ENCODE data around the gene PRKCQ. TPM values are rescaled to one million over a fixed set of nuclear protein-coding genes. Genes with fewer than 3 reads are reported as not detected.

The PRKCQ gene
- total RNA-seq, 1 donor from 2014 or later: 4.3 TPM

DNA sequence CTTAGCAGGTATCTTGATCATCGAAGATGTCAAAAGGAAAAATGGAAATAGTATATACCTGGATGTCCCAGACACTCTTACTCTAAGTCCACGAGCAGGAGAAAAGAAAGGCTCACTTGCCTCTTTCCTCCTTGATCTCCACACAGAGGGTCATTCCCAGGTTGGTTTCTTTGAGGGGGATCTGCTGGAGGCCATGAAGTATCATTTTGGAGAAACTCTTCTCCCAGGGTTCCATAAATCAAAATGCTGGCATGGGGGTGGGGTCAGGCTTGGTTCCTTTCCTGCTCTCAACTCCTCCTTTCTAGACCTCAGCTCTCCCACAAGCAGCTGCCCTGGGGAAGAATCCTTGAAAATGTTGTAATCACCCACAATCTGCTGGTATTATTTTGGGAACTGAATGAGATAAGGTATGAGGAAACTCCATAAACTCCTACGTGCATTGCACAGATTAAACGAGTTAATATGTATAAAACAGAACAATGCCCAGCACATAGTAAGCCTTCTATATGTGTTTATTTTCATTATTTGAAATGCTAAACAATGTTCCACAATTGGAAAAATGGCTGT, 54.4 kb downstream of the PRKCQ start:
- no peak for DNase-seq (ENCODE audit: low spot score)

DNA sequence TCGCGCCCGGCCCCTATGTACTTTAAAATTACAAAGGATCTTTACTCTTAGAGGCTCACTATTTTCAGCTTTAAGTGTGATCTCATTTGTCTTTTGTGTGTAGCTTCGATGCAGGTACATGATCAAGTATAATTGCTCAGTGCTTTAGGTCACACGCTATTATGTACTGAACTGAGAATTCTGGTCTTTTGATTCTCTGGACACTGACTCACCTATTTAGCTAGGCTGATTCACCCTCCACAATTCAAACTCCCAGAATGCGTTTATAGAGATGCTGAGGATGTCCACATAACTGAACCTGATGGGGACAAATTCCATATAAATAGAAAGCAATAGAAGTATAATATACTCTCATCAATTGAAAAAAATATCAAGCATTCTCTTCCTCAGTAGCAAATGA, 57.8 kb downstream of the PRKCQ start:
- DNase-seq (ENCODE audit: low spot score): no peak

DNA sequence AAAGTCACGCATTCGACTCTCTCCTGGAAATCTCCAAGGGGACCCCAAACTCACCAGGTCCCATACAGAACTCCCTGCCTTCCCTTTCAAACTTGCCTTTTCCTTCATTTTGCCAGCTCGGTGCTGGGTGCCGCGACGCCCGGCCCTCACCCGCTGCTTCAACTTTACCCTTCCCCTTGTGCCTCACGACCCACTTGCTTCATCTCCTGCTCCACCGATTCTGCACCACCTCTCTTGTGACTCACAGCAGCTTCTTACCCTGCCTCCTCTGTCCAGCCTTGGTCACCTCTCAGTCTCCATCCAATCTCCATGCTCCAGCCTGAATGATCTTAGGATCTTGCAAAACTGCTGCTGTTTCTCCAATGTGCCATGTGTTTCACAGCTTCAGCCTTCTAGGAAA, 59.9 kb downstream of the PRKCQ start:
- no peak for DNase-seq (ENCODE audit: low spot score)

DNA sequence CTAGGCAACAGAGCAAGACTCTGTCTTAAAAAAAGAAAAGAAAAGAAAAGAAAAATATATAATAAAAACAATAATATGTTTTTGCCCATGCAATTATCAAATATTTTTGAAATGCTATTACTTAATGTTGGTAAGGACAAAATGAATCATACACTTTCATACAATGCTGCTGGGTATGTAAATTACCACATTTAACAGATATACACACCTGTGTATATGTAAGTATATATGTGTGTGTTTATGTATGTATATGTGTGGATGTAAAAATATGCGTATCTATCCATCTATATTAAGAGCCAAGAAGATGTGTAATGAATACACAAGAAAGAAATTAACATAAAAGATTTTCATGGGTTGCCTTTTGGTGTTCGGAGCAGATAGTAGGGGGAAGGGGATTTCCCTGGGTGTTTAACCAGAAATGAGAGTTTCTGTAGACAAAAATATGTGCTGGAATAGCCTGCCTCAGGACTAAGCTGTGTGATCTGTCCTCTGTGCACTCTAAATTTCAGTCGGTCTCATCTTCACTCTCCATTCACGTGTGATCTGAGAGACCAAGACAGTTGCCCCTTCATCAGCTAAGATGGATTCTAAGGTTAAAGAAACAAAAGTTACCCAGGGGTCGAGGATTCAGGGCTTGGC, 61.2 kb downstream of the PRKCQ start:
- no peak for DNase-seq (ENCODE audit: low spot score)

DNA sequence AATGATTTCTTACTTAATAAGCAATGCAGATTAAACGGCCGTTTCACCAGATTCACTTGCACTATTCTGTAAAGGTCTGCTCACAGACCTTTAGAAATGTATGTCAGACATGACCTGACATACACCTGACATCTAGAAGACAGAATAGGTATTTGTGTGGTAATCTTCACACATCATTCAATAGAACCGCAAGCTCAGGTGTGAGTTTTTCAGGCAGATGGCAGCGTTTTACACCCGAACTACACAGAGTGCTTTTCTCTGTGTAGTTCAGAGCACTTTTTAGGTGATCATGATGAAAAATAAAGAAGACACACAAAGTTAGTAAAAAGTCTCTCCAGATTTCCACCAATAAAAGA, 63.2 kb downstream of the PRKCQ start:
- DNase-seq (ENCODE audit: low spot score): no peak

DNA sequence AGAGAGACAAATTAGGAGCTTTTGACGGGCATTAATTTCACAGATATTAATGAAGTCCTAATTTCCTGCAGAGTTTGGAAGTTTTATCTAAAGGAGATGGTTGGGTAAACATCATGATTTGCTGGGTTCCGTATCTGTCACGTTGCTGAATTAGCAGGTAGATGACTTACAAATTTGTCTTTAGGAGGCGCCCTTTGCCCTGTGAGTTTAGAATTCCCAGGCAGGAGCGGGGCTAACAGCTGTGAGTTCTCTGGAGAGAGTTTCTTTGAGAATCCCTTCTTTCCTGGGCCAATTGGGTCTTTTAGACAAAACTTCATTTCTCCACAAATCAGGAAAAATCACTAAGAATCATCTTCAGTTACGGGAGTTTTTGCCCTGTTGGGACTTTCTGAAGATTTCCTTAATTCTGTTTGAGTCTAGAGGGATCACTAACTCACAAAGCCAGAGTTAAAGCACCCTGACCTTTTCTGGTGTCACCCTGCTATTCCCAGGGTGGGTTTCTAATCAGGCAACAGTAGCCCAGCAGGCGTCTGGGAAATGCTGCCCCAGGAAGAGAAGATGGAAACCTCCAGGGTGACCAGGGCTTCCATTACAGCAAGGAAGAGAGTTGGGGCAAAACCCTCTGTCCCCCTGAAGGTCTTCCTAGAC, 63.7 kb downstream of the PRKCQ start:
- DNase-seq (ENCODE audit: low spot score): no peak

DNA sequence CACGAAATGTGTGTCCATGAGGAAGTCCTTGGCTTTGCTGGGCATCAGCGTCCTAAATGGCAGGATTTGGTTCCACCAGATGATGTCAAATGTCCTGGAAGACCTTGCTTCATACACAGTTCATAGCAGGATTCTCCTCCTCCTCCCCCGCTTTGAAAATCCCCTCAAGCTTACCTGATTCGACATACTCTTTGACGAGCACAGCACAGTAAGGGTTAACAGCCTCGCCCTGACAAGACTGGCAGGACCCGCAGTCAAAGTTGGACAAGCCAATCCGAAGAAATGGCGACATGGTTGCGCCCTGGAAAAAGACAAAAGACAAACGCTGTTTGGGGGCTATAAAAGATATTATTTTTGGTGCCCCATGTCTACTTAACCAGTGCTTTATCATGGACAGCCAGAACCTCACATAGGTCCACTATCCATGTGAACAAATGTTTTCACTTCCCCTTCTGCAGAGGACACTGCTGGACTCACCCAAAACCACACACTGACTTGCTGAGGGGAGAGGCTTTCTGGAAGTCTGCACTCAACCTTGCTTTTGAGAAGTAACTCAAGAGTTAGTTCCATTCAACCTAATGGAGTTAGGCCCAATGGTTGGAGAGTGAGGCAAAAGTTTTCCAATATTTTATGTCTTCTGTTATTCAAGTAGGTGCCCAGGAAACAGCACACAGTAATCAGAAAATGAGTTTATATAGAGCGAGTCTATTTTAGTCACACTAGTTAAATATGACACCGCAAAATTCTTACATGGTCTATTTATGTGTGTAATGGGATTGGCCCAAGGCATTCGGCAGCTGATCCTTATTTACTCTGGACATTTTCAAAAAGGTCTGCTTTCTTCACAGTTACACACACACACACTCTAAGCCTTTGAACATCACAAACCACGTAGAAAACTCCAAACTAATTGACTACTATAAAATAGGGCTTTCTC, 65.0 kb downstream of the PRKCQ start:
- DNase-seq (ENCODE audit: low spot score): no peak

DNA sequence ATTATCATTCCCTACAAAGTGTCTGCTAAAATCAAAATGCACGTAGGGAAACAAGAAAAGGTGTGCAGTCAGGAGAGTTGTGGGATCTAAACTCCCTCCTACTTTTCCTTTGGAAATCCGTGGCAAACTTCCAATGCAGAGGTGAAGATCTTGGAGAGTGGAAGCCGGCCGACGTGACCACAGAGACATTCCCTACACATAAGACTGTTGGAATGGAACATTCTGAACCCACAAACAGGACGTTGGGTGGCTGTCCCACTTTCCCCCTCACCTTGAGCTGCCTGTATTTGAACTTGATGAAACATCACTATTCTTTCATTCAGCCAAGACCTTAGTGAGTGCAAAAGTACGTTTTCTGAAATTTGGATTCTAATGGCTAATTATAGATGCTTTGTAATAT, 65.9 kb downstream of the PRKCQ start:
- DNase-seq (ENCODE audit: low spot score): no peak

DNA sequence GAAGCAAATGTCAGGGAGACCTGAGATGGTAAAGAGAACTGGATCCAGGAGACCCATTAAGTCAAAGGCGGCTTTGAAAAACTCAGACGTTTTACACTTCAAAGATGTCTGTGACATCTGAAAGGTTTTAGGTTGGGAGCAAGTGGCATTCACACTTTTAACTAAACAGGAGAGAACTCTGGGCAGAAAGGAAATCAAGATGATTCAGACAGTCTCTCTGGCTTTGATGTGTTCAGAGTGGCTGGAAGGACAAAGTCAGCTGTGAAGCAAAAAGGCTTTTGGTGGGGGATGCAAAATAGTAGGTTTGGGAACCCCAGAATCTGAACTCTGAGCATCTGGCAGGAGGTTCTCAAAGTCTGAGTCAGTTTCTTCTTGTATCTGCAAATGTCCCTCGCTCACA, 66.6 kb downstream of the PRKCQ start:
- no peak for DNase-seq (ENCODE audit: low spot score)

DNA sequence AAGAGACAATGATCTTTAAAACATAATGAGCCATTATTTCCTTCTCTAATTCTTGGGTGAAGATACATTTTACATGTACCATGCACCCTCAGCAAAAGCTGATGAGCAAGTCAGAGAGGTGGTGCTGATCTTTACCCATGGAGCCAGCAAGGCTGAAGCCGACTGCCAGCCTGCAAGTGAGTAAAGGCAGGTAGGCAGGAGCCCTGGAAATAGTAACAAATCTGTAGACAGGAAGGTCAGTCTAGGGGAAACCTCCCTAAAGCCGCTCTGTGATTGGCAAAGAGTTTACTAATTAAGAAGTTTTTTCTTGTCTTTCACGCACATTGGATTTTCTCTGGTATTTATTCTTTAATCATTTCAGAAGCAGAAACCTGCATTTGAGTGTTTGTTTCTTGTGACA, 67.9 kb downstream of the PRKCQ start:
- no peak for DNase-seq (ENCODE audit: low spot score)

DNA sequence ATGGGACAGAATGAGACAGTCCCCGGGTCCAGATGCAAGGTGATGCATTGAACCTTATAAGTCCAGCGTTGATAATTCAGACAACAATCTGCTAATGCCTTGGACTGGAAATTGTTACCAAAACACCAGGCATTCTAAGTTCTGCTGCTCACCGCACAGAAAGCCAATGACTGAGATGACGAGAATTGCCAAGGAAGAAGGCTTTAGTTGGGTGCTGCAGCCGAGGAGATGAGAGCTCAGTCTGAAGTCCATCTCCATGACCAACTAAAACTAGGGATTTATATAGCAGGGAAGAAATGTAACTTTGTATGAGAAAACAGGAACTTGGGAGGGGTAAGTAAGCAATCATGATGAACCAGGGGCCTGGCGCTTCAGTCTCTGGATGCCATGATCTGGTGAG, 68.7 kb downstream of the PRKCQ start:
- no peak for DNase-seq (ENCODE audit: low spot score)

DNA sequence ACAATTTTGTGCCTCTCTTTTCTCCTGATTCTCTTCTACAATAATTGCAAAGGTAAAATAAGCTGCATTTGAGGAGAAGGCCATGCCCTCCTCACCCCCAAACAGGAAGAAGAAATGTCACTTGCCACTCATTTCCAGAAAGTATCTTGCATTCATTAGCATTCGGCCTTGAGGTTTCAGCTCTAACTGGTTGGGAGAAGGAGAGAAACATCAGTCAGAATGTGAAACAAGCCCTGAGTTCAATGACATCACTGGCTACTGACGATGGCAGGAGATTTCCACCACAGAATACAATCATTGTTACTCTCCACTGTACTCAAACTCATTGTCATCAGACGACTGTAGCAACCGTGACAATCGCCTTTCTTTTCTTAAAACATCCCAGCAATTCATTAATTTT, 72.8 kb downstream of the PRKCQ start:
- DNase-seq (ENCODE audit: low spot score): no peak

DNA sequence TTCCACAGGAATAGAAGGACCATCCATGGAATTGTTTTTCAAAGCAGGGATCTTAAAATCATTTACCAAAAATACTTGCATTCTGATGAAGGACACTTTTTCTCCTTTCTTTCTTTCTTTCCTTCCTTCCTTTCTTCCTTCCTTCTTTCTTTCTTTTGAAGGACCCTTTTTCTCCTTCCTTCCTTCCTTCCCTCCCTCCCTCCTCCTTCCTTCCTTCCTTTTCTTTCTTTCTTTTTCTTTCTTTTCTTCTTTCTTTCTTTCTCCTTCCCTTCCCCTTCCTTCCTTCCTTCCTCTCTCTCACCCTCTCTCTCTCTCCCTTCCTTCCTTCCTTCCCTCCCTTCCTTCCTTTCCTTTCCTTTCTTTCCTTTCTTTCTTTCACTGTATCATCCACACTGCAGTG, 74.8 kb downstream of the PRKCQ start:
- DNase-seq (ENCODE audit: low spot score): no peak

DNA sequence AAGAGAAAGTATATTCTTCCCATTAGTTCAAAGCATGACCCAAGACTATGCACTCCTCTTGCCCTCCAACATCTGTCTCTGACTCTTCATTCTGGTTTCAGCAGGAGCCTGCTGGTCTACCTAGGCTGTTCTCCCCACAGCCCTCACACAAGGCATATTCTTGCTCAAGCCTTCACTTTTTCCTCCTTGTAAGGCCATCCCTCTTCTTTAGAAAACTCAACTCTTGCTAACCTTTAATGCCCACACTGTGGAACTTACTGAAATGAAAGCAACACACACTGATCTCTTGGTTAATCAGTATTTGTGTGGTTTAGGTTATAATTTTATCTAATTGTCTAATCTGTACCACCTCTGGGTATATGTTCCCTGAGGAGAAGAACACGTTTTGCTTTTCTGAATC, 75.8 kb downstream of the PRKCQ start:
- no peak for DNase-seq (ENCODE audit: low spot score)

DNA sequence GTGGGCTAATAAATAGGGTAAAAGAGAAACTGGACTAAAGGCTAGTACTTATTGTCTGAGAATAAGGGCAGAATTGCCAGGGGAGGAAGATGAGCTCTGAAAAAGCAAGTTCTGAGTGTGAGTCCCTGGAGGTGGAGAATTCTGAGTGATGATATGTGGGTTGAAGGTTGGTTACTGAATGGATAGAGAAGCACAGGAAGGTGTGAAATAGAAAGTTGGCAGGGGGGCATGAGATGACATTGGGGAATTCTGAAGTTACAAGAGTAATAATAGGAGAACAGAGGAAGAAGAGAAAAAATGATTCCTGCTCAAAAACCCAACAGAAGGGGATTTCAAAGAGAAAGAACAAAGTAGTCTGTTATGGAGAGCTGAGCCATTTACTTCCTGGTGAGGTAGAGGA, 76.9 kb downstream of the PRKCQ start:
- no peak for DNase-seq (ENCODE audit: low spot score)

DNA sequence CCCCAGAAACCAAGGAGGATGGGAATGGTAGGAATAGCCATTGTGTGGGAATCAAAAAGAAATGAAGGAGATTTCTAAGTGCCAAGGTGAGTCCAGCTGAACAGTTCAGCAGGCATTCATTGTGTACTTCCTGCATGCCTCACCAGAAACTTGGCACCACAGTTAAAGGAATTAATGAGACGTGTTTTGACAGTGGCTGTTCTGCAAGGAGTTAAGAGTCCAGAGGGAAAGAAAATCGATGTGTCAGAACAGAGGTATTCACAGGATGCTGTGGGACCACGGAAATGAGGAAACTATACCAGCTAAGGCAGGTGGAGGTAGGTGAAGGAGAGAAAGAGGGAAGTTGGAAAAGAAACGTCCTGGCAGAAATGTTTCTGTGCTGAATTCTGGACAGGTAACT, 78.1 kb downstream of the PRKCQ start:
- no peak for DNase-seq (ENCODE audit: low spot score)

DNA sequence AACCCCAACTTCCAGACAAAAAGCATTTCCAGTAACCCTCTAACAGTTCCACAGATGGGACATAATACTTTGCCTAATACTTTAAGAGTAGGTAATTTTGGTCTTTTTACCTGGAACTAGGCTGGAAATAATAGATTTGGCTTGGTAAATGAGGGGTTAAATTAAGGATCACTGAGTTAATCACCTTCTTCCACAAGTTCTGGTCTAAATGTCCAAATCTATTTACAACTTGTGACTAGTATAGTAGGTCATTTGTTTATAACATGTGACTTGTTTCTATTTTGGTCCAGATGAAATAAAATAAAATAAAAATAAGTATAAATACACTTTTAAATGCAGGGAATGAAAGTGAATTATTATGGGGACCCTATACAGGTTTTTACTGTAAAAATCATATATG, 80.1 kb downstream of the PRKCQ start:
- no peak for DNase-seq (ENCODE audit: low spot score)

DNA sequence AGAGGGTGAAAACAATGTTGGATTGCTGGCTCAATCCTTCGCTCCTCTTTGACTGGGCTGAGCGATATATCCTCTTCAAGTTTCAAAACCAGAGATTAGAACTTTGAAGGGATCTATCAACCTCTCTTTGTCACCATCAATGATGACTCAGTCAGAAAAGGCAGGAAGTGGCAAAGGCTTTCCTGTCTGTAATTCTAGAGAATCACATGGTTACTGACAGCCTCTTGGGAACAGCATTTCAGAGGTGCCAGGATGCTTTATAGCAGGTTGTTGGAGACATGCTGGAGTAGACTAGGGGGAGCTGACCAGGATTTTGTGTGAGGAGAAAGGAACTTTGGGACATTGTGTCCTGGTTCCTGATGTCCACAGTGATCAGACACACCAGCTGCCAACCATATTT, 81.3 kb downstream of the PRKCQ start:
- no peak for DNase-seq (ENCODE audit: low spot score)

DNA sequence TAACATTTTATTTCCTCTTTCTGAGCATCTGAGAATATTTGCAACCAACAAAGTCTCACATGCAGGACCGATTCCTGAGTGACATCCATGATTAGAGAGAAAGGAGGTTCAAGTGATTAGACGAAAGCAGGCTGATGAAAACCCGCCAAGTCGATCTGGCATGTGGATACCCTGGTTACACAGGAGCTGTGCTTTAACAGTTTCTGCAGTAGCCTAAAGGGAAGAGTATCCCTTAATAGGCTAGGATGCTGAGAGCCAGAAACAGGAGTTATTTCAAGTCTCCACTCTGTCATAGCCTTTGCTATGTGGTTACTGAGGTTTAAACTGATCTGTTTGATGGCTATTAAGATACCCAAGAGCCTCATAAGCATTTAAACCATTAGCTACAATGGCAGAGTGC, 82.5 kb downstream of the PRKCQ start:
- DNase-seq (ENCODE audit: low spot score): no peak

DNA sequence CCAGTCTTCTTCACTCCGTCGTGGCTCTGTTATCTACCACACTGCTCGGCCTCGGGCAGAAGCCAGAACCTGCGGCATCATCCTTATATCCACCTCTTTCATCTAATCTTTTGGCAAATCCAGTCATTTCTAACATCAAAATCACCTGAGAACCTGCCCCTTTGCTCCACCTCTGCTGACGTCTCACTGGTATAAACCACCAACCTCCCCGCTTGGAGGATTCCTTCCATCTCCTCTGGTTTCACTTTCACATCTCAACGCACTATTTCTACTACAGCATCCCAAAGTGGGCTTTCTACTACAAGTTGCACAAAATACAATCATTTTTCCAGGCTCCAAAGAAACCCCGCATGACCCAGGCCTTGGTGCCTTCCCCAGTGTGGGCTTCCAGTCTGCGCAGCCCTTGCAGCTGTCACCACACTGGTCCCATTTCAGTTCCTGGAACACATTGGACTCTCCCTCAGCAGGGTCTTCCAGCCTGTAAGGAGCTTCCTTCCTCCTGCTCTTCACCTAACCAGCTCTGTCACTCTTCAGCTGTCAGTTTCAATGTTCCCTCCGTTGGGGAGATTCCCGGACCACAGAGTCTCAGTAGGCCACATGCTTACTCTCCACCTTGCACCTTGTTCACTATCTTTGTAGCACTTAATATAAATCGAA, 85.0 kb downstream of the PRKCQ start:
- DNase-seq (ENCODE audit: low spot score): no peak

DNA sequence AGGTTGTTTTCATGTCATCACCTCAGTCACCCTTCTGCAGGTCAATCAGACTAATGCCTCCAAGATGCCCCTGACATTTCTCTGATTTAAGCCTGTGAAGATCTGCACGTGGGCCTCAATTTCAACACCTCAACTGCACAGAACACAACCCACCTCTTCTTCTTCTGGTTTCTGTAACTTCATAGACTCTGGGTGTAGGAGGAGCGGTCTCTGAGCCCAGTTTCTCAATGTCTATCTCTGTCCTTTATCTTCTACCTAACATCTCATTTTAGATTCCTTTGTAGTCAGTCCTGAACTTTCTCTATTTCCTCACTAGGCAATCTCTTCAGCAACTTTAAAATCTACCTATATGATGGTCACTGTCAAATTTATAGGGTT, 85.6 kb downstream of the PRKCQ start:
- no peak for DNase-seq (ENCODE audit: low spot score)

Measured in ureter (tissue), 1 donor.